SKM-1 treated with dmso at 0.1 percent for 144 hours (cell line): ENCODE data around the gene CALML6.
"Not testable (repeated sequence)": the region's sequence is repeated elsewhere in the genome, so short reads cannot be mapped to it uniquely, and the experiment has no call there.

Source experiments
- DNase-seq: peaks from one replicate; lab custom pipeline; 2025; ENCODE audit not compliant: unreplicated experiment; lab: John Stamatoyannopoulos, UW

The CALML6 gene

GRCh38 chr1:1924386-1924785 lies 9.3 kb downstream of the CALML6 start:
- DNase-seq, result no peak

GRCh38 chr1:1924849-1925248 lies 9.8 kb downstream of the CALML6 start:
- DNase-seq, result no peak

DNA sequence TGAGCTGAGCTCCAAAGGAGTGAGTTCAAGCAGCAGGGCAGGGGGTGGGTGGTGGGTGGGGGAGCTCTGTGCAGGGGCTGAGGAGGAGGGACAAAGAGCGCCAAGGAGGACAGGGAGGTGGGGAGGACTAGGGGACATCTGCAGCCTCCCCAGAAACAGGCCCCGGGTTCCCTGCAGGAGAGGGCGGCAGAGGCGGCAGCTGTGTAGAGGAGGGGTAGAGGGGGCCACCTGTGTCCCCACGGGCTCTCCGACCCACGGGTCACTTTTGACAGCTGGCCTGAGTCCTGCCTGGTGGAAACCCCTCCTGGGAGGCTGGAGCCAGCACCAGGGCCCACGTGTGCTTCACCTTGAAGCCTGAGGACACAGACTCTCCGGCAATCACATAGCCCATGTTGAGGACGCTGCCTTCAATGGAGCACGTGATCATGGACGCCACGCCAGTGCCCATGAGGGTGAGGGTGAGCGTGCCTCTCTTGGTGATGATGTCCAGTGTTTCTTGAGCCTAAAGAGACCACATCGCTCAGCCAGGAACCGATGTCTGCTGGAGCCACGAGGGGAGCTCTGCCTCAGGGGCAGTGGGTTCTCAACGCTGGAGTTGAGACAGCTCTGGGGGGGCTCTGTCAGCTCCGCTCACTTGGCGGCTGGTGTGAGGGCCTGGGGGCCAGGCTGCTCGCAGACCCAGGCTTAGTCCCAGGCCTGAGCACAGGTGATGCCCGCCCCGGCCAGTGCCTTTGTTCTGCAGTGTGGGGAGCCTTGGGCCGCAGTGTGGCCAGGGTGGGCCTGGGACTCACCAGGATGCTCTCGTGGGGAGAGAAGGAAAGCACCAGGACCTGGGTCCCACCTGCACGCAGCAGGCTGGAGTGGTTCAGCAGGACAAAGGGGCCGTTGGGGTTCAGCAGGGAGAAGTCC lies 10.6 kb downstream of the CALML6 start:
- DNase-seq, result no peak

DNA sequence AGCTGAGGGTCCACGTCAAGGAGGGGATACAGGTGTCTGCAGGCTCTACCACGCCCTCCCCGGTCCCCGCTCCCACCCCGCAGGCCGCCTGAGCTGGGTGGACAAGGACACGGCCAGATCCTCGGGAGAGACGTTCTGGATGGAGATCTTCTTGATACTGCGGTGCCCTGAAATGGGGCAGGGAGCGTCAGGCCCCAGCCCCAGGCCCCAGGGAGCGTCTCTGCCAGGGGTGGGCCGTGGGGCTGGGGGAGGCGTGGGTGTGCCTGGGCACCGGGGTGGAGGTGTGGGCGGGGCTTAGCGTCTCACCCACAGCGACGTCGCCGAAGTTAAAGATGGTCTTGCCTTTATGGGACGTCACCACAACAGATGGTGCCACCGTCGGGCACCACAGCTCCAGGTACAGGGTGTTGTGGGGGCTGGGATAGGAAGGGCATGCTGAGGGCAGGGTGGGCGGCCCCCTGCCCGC lies 11.3 kb downstream of the CALML6 start:
- no peak for DNase-seq

GRCh38 chr1:1926886-1927660 lies 12.0 kb downstream of the CALML6 start:
- DNase-seq, result no peak

DNA sequence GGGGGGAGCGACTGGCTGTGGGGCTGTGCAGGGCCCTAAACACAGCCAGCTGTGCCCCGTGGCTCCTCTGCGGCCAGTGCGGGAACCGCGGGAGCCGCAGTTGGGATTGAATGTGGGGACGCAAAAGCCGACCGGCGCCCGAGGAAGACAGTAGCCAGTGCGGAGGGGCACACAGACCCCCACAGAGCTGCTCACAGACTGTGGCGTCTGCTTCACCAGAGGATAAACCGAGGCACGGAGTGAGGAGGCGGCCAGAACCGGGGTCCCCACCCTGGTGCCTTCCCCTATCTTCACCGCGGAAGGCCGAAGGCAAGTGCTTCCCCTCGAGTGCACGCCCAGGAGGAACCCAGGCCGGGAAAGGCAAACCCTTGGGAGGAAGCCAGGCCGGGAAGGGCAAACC lies 12.7 kb downstream of the CALML6 start:
- DNase-seq, result no peak

DNA sequence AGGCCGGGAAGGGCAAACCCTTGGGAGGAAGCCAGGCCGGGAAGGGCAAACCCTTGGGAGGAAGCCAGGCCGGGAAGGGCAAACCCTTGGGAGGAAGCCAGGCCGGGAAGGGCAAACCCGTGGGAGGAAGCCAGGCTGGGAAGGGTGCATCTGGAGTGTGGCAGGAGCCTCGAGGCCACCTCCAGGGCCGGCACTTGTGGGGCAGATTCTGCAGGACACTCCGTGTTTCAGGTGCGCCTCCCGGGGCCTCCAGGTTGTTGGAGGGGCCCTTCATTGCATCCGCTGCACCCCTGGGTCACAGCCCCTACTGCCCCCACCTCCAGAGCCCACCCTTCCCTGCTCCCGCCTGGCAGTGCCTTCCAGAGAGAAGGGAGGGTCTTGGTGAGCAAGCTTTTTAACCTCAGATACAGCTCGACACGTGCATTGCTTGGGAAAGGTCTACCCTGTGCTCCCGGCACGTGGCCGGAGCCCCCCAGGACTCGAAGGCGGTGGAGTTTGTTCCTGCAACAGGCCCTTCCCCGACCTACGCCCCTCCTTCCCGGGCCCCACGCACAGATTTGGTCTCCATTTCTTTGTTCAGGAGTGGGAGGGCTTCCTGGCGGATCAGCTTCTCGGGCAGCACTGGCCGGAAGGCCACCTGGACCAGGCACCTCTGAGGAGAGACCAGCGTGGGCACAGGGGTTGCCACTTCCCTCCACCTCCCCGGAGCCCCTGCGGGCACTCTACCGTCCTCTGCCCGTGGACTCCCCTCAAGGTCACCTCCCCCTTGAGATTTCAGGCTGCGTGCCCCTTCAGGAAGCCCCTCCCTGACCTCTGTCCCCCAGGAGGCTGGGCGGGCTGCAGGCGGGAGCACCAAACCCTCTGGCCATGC lies 13.4 kb downstream of the CALML6 start:
- no peak for DNase-seq

DNA sequence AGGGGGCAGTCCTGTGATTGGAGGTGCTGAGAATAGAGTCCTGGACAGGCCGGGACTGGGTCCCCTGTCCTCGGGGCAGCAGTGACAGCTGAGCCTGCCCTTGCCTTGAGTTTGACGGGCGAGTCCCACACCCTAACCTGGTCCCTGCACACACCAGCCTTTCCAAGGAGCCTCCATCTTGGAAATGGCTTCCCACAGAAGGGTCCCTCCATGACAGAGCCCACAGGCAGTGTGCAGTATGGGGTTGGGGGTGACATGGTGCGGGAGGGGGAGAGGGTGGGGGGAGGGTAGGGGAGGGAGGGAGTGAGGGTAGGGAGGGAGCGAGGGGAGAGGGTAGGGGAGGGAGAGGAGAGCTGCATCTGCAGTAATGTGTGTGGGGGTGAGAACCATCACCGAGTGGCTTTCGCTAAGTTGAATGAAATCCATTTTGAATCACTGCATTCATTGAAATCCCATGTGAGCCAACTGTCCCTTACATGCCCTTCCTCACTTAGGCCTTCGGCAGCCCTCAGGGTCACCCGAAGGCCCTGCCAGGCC lies 14.1 kb downstream of the CALML6 start:
- no peak for DNase-seq

- no peak for DNase-seq
Measured at GRCh38 chr1:1929639-1930545, 14.8 kb downstream of the CALML6 start.

DNA sequence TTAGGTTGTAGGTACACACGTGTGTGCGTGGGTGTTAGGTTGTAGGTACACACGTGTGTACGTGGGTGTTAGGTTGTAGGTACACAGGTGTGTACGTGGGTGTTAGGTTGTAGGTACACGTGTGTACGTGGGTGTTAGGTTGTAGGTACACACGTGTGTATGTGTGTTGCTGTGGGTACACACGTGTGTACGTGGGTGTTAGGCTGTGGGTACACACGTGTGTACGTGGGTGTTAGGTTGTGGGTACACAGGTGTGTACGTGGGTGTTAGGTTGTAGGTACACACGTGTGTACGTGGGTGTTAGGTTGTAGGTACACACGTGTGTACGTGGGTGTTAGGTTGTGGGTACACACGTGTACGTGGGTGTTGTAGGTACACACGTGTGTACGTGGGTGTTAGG lies 19.8 kb downstream of the CALML6 start:
- DNase-seq, result not testable (repeated sequence)

DNA sequence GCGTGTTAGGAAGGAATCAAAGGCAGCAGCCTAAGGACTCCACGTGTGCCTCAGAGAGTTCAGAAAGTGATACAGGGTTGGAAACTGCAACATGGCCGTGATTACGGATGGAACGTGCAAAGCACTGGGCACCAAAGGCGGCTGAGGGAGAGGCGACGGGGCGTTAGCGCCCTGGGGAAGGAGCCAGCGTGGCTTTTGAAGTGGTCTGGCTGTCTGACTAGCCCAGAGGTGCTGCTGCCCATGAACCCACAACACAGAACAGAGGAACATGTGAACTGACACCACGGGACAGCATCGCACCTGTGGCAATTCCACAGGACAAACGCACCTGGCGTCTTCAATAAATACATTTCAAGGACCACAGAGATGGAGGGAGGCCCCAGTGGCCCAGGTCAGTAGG lies 22.0 kb downstream of the CALML6 start:
- no peak for DNase-seq

- DNase-seq, result no peak
Measured at GRCh38 chr1:1937549-1938275, 22.7 kb downstream of the CALML6 start.

DNA sequence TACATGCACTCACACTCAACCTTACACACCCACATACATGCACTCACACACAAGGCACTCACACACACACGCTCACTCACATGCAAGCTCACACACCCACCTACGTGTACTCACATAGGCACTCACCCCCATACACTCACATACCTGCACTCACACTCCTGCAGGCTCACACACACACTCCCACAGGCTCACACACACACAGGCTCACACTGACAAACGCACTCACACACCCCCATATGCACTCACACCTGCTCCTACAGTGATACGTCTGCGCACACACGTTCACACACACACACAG lies 23.2 kb downstream of the CALML6 start:
- no peak for DNase-seq

GRCh38 chr1:1938613-1939295 lies 23.7 kb downstream of the CALML6 start:
- DNase-seq, result no peak

DNA sequence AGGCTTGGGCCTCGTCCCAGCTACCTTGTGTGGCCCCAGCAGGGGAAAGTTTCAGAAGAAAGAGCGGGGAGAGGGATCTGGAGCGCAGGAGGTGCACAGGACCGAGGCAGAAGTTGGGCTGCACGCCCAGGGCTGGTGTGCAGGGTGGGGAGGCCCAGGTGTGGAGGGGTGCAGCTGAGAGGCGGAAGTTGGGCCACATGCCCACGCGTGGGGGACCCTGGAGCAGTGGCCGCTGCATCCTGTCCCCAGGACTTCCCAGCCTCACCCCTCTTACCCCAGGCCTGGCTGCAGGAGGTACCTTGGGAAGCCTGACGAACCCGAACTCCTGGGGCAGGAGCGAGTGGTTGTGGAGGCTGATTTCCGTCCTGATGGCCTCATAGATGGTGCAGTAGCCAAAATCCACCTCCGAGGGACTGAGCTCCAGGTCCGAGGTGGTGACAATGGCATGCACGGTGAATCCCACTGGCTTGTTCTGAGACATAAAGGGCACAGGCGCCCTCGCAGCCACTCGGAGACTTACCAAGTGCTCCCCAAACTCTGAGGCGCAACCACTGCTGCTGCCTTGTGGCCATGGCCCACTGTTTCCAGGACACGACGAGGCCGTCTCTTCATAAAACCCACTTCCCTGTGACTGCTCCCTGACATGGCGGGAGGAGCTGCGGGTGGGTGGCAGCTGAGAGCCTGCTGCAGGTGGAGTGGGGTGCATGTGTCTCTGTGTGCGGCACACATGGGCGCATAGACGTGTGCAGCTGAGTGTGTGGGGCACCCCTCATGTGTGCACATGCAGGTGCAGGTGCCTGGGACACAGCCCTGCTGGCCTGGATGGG lies 24.4 kb downstream of the CALML6 start:
- DNase-seq, result no peak

DNA sequence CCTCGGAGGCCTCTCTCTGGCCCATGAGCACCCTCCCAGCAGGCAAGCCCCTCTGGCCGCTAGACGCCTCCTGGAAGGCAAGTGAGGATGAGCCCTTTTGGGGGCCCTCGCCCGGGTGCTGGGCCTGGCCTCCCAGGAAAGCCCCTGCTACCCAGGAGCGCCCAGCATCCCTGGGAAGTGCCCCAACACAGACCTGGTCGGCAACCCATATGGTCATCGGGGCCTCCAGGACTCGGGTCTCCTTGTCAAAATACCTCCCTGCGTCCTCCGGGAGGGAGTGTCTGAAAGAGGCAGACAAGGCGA lies 25.0 kb downstream of the CALML6 start:
- no peak for DNase-seq

DNA sequence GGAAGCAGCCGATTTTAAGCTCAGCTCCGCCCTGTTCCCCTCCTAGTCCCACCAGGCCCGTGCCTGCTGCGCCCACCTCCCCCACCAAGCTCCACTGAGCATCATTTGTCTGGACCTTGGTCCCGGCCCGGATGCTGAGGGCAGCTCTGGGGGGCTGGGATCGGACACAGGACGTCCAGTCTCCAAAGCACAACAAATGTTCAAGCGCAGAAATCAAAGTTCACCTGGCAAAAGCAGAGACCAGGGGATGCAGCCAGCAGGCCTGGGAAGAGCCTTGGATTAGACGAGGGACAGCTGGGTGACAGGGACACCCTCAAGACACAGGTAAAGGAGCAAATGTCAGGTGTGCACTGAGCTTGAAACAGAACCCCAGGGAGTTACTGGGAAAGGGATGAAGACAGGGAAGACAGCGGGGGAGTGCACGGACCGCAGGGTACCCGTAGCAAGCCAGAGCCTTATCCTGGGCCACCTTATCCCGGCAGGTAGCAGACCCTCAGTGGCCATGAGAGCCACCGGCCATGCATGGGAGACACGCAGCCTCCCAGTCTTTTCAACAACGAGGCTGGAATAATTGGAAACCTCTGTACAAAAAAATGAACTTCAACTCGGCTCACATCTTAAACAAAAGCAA lies 26.3 kb downstream of the CALML6 start:
- DNase-seq, result no peak
